Measurements from ENCODE around the gene DEF6.
A peak's percentile ranks its signal among the peaks of the same experiment; 100 is the strongest.
"Not testable (repeated sequence)": the region's sequence is repeated elsewhere in the genome, so short reads cannot be mapped to it uniquely, and the experiment has no call there.

The DEF6 gene

DNA sequence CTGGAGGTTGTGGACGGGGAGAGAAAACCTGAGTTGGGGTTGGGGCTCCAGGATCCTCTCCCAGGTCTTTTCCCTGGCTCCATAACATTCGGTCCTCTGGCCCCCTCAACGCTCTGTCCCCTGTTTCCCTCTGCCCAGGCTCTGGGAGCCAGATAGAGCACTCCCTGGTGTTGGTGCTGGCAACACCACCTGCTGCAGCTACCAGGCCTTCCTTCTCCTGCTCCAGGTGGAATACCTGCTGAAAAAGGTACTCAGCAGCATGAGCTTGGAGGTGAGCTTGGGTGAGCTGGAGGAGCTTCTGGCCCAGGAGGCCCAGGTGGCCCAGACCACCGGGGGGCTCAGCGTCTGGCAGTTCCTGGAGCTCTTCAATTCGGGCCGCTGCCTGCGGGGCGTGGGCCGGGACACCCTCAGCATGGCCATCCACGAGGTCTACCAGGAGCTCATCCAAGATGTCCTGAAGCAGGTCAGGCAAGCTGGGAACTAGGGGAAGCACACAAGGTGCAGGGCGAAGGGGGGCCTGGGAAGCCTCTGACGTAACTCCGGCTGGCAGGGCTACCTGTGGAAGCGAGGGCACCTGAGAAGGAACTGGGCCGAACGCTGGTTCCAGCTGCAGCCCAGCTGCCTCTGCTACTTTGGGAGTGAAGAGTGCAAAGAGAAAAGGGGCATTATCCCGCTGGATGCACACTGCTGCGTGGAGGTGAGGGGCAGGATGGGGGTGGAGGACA, 14.6 kb downstream of the DEF6 start:
- DNase-seq, result no peak

DNA sequence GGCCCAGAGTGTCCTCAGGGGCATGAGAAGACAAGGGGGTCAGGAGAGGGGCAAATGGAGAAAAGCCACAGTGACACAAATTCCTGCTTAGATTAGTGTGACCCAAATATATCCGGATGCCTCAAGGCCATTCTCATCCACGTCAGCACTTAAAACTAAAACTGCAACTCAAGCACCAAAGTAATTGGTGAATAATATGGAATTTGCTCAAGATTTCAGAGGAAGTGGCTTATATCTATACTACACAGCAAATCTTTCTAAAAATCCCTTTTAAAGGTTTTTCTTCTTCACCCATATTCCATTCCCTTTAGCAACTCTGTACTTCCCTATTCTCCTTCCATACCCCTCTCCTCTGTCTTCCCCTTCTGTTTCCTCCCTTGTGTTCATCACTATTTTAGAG, 15.2 kb downstream of the DEF6 start:
- no peak for DNase-seq

DNA sequence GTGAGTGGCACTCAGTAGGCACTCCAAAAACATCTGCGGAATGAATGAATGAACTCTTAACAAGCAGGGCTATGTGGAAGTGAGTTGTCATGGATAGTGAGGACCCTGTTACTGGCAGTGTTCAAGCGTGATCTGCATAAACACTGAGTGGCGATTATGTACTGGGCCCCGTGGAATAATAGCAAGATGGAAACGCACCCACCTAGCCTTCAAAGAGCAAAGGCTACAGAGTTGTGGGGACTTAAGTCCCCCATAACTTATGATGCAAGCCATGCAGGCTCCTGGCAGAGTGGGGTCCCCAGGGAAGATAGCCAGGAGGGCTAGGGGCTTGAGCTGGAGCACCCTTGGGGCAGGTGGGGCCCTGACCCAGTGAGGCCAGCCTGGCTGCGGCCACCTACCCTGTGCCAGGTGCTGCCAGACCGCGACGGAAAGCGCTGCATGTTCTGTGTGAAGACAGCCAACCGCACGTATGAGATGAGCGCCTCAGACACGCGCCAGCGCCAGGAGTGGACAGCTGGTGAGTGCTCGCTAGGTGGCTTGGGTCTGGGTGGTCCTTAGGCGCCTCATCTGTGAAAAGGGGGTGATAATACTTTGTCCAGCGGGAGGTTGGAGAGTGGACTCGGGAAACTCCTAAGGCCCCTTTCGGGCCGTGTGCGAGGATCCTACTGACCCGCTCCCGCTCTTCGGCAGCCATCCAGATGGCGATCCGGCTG, 20.0 kb downstream of the DEF6 start:
- no peak for DNase-seq

DNA sequence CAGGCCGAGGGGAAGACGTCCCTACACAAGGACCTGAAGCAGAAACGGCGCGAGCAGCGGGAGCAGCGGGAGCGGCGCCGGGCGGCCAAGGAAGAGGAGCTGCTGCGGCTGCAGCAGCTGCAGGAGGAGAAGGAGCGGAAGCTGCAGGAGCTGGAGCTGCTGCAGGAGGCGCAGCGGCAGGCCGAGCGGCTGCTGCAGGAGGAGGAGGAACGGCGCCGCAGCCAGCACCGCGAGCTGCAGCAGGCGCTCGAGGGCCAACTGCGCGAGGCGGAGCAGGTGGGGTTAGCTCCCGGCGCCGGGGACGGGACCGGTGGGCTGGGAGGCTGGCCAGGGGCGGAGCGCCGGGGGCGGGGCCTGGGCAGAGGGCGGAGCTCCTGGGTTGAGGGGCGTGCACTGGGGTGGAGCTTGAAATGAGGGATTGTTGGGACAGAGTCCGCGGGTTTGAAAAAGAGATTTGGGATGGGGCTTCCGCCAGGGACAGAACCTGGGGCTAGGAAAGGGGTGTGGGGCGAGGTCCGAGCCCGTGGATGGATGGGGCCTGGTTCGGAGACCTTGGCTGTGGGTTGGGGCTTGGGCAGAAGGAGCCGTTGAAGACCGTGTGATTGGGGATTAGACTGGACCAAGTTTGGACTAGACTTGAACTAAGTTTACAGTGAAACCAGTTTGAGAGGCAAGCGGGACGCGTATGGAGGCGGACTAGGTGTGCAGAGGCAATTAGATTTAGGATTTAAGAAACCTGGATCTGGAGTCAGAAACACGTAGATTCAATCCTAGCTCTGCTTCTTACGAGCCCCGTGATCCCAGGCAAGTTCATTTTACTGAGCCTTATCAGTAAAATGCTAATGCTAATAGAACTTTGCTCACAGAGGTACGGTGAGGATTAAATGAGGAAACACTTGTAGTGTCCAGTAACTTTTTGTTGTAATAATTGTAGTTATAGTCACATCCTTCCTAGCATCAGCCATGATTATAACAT, 20.9 kb downstream of the DEF6 start:
- DNase-seq, result no peak

DNA sequence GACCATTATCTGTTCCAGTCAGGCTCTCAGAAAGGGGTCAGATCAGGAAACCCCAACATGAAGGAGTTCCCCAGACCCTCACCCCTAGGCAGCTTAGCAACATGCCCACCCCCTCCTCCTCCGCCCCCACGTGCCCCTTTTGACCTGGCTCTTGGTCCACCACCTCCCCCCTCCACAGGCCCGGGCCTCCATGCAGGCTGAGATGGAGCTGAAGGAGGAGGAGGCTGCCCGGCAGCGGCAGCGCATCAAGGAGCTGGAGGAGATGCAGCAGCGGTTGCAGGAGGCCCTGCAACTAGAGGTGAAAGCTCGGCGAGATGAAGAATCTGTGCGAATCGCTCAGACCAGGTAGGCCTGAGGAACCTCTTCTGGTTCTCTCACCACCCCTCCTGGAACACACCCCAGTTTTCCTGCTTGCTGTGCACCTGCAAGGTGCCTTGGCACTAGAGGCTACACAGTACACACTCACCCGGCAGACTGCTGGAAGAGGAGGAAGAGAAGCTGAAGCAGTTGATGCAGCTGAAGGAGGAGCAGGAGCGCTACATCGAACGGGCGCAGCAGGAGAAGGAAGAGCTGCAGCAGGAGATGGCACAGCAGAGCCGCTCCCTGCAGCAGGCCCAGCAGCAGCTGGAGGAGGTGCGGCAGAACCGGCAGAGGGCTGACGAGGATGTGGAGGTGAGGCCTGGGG, 21.9 kb downstream of the DEF6 start:
- DNase-seq, result no peak

DNA sequence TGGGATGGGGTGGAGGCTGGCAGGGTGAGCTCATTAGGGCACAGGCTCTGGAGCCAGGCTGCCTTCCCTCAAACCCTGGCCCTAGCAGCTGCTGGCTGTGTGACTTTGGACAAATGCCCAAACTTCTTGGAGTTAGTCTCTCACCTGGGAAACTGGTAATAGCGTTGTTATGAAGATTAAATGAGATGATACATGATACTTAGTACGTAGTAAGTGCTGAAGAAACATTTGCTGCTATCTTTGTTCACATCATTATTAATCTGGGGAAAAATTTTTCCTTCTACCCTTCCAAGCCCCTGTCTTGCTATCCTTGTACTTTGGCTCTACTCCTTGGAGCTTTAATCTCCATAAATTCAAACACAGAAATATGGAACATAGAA, 22.4 kb downstream of the DEF6 start:
- no peak for DNase-seq

DNA sequence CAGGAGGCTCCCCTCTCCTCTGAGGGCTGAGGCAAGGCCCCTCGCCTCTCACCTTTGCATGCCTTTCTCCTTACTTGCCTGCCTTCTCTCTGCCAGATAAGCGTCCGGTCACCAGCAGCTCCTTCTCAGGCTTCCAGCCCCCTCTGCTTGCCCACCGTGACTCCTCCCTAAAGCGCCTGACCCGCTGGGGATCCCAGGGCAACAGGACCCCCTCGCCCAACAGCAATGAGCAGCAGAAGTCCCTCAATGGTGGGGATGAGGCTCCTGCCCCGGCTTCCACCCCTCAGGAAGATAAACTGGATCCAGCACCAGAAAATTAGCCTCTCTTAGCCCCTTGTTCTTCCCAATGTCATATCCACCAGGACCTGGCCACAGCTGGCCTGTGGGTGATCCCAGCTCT, 23.5 kb downstream of the DEF6 start:
- no peak for DNase-seq

DNA sequence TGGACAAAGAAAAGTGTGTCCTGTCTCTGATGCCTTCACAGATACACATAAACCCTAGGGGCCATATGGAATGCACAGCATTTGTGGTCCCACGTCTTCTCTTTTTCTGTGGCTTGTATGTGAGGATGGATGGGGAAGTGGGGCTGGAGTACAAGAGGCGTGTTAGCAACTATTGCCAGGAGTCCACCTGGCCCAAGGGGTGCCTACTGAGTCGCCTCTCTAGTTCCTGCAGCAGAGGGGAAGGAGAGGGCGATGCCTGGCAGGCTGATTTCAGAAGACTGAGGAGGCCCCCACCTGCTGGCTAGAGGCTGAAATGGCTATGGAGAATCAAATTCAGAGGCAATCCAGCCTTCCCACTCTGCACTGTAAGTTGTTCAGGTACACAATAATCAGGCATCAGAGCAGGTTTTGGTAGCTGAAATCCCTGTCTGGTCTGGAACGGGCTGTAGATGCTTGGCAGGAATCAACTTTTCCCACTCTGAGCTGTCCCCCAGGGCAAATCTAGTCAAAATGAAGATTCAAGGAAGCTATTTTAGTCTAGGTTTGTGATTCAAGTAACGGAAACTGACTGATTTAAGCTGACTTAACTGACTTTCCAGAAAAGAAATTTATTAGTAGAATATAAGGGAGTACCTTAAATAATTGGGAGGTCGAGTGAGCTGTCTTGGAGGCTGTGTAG, 29.9 kb downstream of the DEF6 start:
- peak; percentile 70 for DNase-seq

DNA sequence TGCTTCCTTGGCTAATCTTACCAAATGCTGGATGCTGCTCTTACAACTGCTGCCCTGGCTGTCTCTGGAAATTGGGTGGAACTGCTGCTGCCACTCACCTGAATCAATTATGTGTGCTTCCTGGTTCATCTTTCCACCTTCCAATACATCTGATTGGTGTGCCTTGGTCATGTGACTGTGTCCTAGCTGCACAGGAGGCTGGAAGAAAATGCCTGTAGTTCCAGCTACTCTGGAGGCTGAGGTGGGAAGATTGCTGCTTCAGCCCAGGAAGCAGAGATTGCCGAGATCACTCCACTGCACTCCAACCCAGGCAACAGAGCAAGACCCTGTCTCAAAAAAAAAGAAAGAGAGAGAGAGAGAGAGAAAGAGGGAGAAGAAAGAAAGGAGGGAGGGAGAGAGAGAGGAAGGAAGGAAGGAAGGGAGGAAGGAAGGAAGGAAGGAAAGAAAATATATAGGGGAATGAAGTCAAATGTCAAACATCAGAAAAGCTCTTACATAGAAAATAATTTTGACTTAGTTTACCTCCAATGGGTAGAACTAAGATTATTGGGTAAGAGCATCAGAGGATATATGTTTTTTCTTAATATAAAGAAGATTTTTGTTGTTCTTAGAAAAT, 30.6 kb downstream of the DEF6 start:
- DNase-seq, result no peak

DNA sequence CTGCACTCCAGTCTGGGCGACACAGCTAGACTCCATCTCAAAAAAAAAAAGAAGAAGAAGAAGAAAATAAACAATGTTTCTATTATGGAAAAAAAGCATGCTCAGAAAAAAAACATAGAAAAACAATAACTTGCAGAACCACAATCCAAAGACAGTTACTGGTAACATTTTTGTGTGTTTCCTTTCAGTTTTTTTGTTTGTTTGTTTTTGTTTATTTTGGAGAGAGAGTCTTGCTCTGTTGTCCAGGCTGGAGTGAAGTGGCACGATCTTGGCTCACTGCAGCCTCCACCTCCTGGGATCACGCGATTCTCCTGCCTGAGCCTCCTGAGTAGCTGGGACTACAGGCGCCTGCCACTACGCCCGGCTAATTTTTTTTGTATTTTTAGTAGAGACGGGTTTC, 31.3 kb downstream of the DEF6 start:
- DNase-seq, result not testable (repeated sequence)

DNA sequence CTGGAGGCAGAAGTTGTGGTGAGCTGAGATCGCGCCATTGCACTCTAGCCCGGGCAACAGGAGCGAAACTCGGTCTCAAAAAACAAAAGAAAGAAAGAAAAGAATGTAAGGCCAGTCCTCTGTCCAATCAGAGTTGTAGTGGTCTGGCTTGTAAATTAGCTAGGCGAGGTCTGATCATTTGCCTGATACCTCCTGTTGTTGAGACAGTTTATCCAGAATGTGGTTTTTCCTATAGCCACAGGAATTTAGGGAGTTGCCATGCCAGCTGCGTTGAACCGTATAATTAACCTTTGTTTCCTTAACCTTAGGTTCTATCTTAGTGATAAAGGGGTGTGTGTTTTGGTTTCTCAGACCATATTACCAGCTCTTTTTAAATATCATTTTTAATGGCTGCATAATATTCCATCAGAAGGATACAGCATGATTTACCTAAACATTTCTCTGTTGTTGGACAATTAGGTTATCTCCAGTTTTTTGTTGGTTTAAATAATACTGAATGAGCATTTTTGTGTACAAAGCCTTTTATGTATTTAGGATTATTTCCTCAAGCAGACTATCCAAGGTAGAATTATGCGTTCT, 33.0 kb downstream of the DEF6 start:
- no peak for DNase-seq

DNA sequence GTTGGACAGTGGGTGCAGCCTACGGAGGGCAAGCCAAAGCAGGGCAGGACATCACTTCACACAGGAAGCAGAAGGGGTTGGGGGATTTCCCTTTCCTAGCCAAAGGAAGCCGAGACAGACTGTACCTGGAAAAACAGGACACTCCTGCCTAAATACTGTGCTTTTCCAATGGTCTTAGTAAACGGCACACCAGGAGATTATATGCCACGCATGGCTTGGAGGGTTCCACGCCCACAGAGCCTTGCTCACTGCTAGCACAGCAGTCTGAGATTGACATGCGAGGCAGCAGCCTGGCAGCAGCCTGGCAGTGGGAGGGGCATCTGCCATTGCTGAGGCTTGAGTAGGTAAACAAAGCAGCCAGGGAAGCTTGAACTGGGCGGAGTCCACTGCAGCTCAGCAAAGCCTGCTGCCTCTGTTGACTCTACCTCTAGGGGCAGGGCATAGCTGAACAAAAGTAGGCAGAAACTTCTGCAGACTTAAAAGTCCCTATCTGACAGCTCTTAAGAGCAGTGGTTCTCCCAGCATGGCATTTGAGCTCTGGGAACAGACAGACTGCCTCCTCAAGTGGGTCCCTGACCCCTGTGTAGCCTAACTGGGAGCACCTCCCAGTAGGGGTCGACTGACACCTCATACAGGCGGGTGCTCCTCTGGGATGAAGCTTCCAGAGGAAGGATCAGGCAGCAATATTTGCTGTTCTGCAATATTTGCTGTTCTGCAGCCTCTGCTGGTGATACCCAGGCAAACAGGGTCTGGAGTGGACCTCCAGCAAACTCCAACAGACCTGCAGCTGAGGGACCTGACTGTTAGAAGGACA, 34.7 kb downstream of the DEF6 start:
- DNase-seq, result peak; percentile 77

DNA sequence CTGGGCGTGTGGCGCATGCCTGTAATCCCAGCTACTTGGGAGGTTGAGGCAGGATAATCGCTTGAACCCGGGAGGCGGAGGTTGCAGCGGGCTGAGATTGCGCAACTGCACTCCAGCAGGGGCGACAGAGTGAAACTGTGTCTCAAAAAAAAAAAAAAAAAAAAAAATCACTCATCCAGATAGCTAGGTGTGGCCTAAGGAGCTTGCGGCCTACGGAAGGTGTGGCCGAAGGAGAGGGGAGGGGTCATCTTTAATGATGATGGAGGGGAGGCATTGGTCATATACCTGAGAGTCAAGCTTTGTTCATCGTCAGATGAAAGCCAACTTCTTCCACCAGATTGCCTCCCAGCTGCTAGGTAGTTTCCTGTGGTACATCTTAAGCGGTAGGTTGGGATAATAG, 43.9 kb downstream of the DEF6 start:
- DNase-seq, result no peak

DNA sequence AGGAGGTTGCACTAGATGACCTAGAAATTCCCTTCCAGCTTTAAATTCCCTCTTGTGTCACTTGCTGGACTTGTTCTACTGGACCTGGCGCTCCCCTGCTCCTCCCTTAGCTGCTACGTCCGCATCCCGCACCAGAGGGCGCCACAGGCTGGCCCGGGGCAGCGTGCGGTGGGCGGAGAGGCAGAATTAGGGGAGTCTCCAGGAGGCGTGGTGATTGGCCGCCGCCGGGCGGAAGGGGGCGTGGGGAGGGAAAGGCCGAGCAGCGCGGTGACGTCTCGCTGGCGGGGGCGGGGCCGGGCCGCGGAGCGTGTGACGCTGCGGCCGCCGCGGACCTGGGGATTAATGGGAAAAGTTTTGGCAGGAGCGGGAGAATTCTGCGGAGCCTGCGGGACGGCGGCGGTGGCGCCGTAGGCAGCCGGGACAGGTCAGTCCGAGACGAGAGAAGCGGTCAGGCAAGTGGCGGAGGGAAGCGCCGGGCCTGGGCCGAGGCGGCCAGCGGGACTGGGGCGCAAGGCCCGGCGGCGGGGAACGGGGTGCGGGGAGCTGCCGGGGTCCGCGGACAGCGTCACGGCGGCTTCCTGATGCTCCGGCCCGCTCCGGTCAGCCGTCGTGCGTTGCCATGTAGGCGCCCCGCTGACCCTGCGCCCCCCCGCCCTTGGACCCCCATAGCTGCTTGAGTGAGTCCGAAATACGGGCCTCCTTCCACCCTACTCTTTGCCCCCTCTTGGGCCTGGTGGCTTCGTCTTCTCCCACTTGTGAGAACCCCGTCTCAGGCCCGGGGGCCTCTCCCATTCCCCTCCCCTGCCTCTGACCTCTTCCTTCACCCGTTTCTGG, 44.9 kb downstream of the DEF6 start, which contains the start of gene PPARD:
Gene PPARD (plus strand): TSS at position 301 of the 834 bp plus-strand sequence. CDS start 68,530 bp downstream, outside the sequence.
- peak; percentile 96 for DNase-seq

DNA sequence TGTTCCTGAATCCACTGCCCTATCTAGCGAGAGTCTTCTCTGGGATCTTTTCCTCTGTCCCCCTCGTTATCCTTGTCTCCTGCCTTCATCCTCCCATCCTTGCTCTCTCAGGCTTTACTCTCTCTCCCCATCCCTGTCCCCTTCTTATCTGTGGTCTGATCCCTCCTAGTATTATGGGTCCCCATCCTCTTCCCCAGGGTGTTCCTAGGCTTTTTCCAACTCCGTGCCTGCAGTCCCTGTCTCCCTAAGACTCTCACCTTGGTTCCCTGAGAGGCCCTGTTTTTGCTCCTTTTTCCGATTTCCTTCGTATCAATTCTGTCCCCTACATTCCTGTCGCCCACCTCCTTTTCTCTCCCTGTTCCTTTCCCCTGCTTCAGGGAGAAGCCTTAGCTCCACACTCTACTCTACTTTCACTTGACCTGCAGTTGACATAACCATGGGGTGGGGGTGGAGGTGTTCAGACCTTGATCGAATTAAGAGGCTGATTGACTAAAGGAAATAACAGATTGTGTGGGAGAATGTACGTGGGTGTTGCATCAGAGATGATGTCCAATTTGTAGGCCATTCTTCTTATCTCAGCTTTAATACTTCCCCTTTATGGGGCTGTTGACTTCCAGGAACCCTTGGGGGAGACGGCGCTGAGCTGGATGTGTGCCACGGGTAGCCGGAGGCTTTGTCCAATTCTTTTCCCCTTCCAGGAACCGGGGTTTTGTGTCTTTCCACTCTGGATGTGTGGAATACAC, 45.6 kb downstream of the DEF6 start:
- DNase-seq, result no peak

DNA sequence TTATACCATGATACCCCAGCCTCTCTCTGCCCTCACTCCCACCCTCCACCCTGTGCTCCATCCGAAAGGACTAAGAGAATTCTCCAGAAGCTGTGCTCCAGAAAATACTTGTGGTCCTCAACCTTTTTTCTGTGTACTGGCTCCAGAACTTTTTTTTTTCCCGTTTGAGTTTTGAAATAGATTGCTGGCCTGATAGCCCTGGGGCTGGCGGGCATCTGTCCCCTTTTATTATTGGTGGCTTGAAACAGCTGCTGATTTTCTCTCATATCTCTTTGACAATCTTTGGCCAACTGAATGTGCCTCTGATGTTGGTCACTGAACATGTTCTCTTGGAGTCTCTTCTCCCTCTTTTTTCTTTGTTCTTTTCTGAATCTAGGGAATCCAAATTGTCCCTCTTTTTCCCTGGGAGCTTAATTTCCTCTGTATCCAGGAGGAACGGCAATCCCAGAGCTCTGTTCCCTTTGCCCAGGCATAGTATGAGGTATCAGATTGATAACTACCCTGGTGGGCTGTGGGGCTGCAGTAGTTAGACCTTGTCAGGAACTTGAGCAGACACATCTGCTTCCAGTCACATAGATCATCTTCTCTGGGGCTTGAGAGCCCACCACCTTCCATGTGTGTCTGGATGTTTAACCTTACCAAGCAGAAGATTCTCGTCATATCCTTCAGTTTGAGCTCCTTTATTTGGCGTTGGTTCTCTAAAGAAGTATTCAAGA, 46.4 kb downstream of the DEF6 start:
- no peak for DNase-seq

DNA sequence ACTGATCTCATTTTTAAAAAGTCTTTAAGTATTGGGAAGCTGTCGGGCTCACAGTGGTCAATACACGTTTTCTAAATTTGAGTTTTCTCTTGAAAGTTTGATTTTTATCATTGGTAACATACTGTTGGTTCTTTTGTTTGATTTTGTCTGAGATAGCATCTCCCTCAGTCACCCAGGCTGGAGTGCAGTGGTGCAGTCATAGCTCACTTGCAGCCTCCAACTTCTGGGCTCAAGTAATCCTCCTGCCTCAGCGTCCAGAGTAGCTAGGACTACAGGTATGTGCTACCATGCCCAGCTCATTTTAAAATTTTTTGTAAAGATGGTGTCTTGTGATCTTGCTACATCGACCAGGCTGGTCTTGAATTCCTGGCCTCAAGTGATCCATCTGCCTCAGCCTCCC, 53.8 kb downstream of the DEF6 start:
- DNase-seq, result no peak

DNA sequence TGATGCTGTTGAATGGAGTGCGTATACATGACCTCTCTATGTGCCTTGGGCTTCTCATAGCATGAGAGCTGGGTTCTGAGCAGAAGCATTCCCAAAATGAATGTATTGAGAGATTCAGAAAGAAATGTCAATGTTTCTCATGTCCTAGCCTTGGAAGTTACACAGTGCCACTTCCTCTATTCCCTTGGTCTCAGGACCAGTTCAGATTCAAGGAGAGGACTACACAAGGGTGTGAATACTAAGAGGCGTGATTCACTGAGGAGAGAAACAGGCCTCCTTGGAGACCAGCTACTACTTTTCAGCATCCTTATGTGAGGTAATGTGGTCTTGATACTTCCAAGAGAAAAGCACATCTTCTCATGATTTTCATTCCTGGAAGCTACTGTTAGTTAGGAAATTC, 55.1 kb downstream of the DEF6 start:
- DNase-seq, result no peak

All from activated effector memory CD4-positive, alpha-beta T cell treated with Interleukin-2 at 50 U/mL for 16 hours (primary cell).